ENCODE data around the gene UQCRH.

UQCRH gene

GRCh38 chr1:46284058-46284457 lies 19.4 kb upstream of the UQCRH start:
- no peak for DNase-seq (ENCODE audit: low read depth)
- no peak for TF ChIP-seq CTCF (IDR thresholded peaks at IDR 0.05; ENCODE audit: insufficient read depth, low read depth, low read length, missing control alignments)

GRCh38 chr1:46284597-46285564 lies 18.6 kb upstream of the UQCRH start:
- H3K4me3 ChIP-seq (ENCODE audit: low read depth, low read length), result no peak overlapping the region
- DNase-seq (ENCODE audit: low read depth), result no peak
- TF ChIP-seq CTCF (IDR thresholded peaks at IDR 0.05; ENCODE audit: insufficient read depth, low read depth, low read length, missing control alignments), result no peak

More at GRCh38 chr1:46284058-46284457, 19.4 kb upstream of the UQCRH start:
- H3K4me3 ChIP-seq (ENCODE audit: low read depth, low read length), result no peak overlapping the region

GRCh38 chr1:46285730-46286477 lies 17.6 kb upstream of the UQCRH start:
- TF ChIP-seq CTCF (IDR thresholded peaks at IDR 0.05; ENCODE audit: insufficient read depth, low read depth, low read length, missing control alignments), result no peak
- H3K4me3 ChIP-seq (ENCODE audit: low read depth, low read length), result no peak overlapping the region
- no peak for DNase-seq (ENCODE audit: low read depth)

- TF ChIP-seq CTCF (IDR thresholded peaks at IDR 0.05; ENCODE audit: insufficient read depth, low read depth, low read length, missing control alignments), result no peak
- no peak overlapping the region for H3K4me3 ChIP-seq (ENCODE audit: low read depth, low read length)
- no peak for DNase-seq (ENCODE audit: low read depth)
These were observed 14.9 kb upstream of the UQCRH start for GRCh38 chr1:46288485-46289133.

- no peak for TF ChIP-seq CTCF (IDR thresholded peaks at IDR 0.05; ENCODE audit: insufficient read depth, low read depth, low read length, missing control alignments)
- H3K4me3 ChIP-seq (ENCODE audit: low read depth, low read length), result no peak overlapping the region
- no peak for DNase-seq (ENCODE audit: low read depth)
These were observed 14.4 kb upstream of the UQCRH start for GRCh38 chr1:46289134-46289494.

- H3K4me3 ChIP-seq (ENCODE audit: low read depth, low read length), result no peak overlapping the region
- TF ChIP-seq CTCF (IDR thresholded peaks at IDR 0.05; ENCODE audit: insufficient read depth, low read depth, low read length, missing control alignments), result no peak
- no peak for DNase-seq (ENCODE audit: low read depth)
These were observed 13.5 kb upstream of the UQCRH start for GRCh38 chr1:46289976-46290375.

Data from GM12865 (cell line).